ENCODE measurements around the gene COL4A5.

DNA sequence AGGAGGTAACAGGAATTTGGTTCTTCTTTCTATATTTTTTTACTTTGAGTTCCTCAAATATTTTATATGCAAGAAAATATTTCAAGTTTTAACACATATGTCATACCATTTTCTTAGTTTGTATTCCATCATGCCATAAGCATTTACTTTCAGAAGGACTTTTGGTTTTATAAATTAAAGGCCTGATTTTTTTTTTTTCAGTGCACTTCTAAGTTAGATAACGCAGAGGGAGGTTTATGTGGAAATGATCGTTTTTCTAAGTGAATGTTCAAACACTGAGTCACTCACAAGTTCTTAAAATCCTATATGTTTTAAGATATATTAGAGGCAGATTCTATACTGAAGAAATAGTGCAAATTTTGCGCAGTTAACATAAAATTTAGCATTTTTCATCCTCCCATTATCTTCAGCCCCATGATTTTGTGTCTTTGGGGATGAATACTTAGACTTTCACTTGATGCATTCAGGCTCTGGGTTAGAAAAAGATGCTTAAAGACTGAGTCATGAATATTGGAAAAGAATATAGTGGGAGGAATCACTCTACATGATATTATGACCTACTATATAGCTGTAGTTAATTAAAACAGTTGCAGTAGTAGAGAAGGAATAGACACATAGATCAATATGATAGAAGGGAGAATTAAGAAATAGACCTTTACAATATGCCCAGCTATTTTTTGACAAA, 54.9 kb downstream of the COL4A5 start:
- TF ChIP-seq CTCF (IDR thresholded peaks at IDR 0.05) (no peak), POLR2AphosphoS5 (IDR thresholded peaks at IDR 0.05; ENCODE audit: low read depth, low read length) (no peak), SIN3A (IDR thresholded peaks at IDR 0.05; ENCODE audit: borderline replicate concordance, insufficient read depth, low read depth, low read length) (no peak)
- TF ChIP-seq, protein P1, sequence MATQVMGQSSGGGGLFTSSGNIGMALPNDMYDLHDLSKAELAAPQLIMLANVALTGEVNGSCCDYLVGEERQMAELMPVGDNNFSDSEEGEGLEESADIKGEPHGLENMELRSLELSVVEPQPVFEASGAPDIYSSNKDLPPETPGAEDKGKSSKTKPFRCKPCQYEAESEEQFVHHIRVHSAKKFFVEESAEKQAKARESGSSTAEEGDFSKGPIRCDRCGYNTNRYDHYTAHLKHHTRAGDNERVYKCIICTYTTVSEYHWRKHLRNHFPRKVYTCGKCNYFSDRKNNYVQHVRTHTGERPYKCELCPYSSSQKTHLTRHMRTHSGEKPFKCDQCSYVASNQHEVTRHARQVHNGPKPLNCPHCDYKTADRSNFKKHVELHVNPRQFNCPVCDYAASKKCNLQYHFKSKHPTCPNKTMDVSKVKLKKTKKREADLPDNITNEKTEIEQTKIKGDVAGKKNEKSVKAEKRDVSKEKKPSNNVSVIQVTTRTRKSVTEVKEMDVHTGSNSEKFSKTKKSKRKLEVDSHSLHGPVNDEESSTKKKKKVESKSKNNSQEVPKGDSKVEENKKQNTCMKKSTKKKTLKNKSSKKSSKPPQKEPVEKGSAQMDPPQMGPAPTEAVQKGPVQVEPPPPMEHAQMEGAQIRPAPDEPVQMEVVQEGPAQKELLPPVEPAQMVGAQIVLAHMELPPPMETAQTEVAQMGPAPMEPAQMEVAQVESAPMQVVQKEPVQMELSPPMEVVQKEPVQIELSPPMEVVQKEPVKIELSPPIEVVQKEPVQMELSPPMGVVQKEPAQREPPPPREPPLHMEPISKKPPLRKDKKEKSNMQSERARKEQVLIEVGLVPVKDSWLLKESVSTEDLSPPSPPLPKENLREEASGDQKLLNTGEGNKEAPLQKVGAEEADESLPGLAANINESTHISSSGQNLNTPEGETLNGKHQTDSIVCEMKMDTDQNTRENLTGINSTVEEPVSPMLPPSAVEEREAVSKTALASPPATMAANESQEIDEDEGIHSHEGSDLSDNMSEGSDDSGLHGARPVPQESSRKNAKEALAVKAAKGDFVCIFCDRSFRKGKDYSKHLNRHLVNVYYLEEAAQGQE (IDR thresholded peaks at IDR 0.05; ENCODE audit: insufficient read depth in 1 of 2, low read depth in 2 of 2, low read length in 1 of 2), result no peak
